ENCODE results near the gene ZNF618.
"Not testable (repeated sequence)": the region's sequence is repeated elsewhere in the genome, so short reads cannot be mapped to it uniquely, and the experiment has no call there.

The ZNF618 gene

GRCh38 chr9:113992276-113992951 lies 116.3 kb downstream of the ZNF618 start:
- no peak for DNase-seq

GRCh38 chr9:113992994-113993393 lies 116.9 kb downstream of the ZNF618 start:
- no peak for DNase-seq

GRCh38 chr9:113993838-113994540 lies 117.9 kb downstream of the ZNF618 start:
- DNase-seq = no peak

GRCh38 chr9:113995401-113995800 lies 119.3 kb downstream of the ZNF618 start:
- no peak for DNase-seq

GRCh38 chr9:113995963-113996362 lies 119.9 kb downstream of the ZNF618 start:
- no peak for DNase-seq

GRCh38 chr9:113996531-113997001 lies 120.5 kb downstream of the ZNF618 start:
- DNase-seq = no peak

GRCh38 chr9:113997064-113997463 lies 121.0 kb downstream of the ZNF618 start:
- not testable (repeated sequence) for DNase-seq

GRCh38 chr9:113997610-113998009 lies 121.5 kb downstream of the ZNF618 start:
- no peak for DNase-seq

- DNase-seq = no peak
These were observed 122.0 kb downstream of the ZNF618 start for GRCh38 chr9:113998114-113998513.

GRCh38 chr9:113998525-113999255 lies 122.6 kb downstream of the ZNF618 start:
- no peak for DNase-seq

GRCh38 chr9:113999256-114000062 lies 123.3 kb downstream of the ZNF618 start:
- no peak for DNase-seq

GRCh38 chr9:114000063-114000454 lies 124.0 kb downstream of the ZNF618 start:
- no peak for DNase-seq

- no peak for DNase-seq
These were observed 124.7 kb downstream of the ZNF618 start for GRCh38 chr9:114000671-114001409.

- DNase-seq = no peak
These were observed 125.2 kb downstream of the ZNF618 start for GRCh38 chr9:114001410-114001685.

GRCh38 chr9:114001794-114002261 lies 125.7 kb downstream of the ZNF618 start:
- no peak for DNase-seq

- DNase-seq = no peak
These were observed 126.3 kb downstream of the ZNF618 start for GRCh38 chr9:114002271-114002985.

- DNase-seq = no peak
These were observed 126.9 kb downstream of the ZNF618 start for GRCh38 chr9:114002986-114003350.

GRCh38 chr9:114003351-114003750 lies 127.2 kb downstream of the ZNF618 start:
- no peak for DNase-seq

GRCh38 chr9:114003758-114004157 lies 127.6 kb downstream of the ZNF618 start:
- no peak for DNase-seq

GRCh38 chr9:114004221-114004716 lies 128.2 kb downstream of the ZNF618 start:
- DNase-seq = peak; percentile 17

- no peak for DNase-seq
These were observed 129.5 kb downstream of the ZNF618 start for GRCh38 chr9:114005371-114006154.
